OCI-LY1 (cell line): ENCODE data around the gene WWOX.

Experiments
- EZH2 ChIP-seq: fragments of 200-600 bp; sonication (generic), shearing (Covaris generic); IDR thresholded peaks from 2 replicates; pipeline ENCODE4 v1.8.0; 2017; ENCODE audit warnings: borderline replicate concordance, mixed run types, mild to moderate bottlenecking, antibody characterized with exemption, low read length, moderate library complexity, mixed read lengths
- TF ChIP-seq, protein P1 (sequence below): fragments of 200-600 bp; sonication (generic), shearing (Covaris generic); IDR thresholded peaks from 2 replicates; pipeline ENCODE4 v1.5.1; 2017; ENCODE audit warnings: mild to moderate bottlenecking, antibody characterized with exemption, low read length, moderate library complexity, mixed read lengths

DNA sequence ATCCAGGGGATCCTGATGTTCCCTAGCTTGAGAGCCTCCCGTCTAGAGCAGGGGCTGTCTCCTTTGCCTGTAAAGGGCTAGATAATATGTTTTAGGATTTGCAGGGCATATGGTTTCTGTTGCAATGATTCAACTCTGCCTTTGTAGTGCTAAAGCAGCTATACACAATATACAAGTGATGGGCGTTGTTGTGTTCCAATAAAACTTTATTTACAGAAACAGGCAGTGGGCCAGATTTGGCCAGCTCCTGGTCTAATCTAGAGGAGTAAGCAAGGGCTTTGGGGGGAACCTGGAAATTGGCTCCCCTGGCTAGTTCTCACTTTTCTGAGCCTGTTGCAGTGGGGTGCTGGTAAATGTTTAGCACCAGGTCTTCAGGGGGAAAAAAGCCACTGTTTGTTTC, 13.8 kb downstream of the WWOX start:
- TF ChIP-seq, protein P1, sequence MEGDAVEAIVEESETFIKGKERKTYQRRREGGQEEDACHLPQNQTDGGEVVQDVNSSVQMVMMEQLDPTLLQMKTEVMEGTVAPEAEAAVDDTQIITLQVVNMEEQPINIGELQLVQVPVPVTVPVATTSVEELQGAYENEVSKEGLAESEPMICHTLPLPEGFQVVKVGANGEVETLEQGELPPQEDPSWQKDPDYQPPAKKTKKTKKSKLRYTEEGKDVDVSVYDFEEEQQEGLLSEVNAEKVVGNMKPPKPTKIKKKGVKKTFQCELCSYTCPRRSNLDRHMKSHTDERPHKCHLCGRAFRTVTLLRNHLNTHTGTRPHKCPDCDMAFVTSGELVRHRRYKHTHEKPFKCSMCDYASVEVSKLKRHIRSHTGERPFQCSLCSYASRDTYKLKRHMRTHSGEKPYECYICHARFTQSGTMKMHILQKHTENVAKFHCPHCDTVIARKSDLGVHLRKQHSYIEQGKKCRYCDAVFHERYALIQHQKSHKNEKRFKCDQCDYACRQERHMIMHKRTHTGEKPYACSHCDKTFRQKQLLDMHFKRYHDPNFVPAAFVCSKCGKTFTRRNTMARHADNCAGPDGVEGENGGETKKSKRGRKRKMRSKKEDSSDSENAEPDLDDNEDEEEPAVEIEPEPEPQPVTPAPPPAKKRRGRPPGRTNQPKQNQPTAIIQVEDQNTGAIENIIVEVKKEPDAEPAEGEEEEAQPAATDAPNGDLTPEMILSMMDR: no peak
- no peak for TF ChIP-seq EZH2
